22Rv1 (cell line): ENCODE data around the gene GTPBP10.

Source experiments
- H3K27ac ChIP-seq: fragments of 450-650 bp; 2 replicates; pipeline ENCODE4 v1.5.1; 2017
- ZFX ChIP-seq: fragments of 450-650 bp; IDR thresholded peaks from 2 replicates; pipeline ENCODE4 v1.6.1; 2017; ENCODE audit warnings: antibody characterized with exemption, borderline replicate concordance
- TF ChIP-seq, protein P1 (sequence below): fragments of 450-650 bp; IDR thresholded peaks from 2 replicates; pipeline ENCODE4 v1.5.1; 2017; ENCODE audit warnings: mild to moderate bottlenecking

The GTPBP10 gene

GRCh38 chr7:90383861-90384260, 37.3 kb downstream of the GTPBP10 start:
- no peak overlapping the region for H3K27ac ChIP-seq
- TF ChIP-seq, protein P1, sequence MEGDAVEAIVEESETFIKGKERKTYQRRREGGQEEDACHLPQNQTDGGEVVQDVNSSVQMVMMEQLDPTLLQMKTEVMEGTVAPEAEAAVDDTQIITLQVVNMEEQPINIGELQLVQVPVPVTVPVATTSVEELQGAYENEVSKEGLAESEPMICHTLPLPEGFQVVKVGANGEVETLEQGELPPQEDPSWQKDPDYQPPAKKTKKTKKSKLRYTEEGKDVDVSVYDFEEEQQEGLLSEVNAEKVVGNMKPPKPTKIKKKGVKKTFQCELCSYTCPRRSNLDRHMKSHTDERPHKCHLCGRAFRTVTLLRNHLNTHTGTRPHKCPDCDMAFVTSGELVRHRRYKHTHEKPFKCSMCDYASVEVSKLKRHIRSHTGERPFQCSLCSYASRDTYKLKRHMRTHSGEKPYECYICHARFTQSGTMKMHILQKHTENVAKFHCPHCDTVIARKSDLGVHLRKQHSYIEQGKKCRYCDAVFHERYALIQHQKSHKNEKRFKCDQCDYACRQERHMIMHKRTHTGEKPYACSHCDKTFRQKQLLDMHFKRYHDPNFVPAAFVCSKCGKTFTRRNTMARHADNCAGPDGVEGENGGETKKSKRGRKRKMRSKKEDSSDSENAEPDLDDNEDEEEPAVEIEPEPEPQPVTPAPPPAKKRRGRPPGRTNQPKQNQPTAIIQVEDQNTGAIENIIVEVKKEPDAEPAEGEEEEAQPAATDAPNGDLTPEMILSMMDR, result no peak
- no peak for TF ChIP-seq ZFX

DNA sequence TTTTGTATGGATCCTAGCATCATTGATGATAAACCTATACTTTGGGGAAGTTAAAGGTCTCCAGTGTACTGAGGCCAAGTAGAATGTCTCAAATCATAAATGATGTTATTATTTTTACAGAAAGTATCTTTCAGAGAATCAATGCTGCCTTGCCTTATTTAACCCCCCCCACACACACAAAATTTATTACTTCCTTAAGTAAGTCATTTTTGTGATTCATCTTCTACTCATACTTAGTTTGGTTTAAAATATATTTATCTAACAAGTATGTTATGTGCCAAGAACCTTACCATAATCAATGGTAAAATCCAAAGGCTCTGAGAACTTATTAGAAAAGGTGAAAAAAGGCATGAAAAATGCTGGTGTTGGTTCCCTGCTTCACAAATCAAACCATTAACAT, 37.9 kb downstream of the GTPBP10 start:
- TF ChIP-seq, protein P1, result no peak
- TF ChIP-seq ZFX, result no peak
- H3K27ac ChIP-seq, result no peak overlapping the region

- no peak overlapping the region for H3K27ac ChIP-seq
- TF ChIP-seq, protein P1, result no peak
- no peak for TF ChIP-seq ZFX
Measured at GRCh38 chr7:90387470-90388240, 41.1 kb downstream of the GTPBP10 start.

DNA sequence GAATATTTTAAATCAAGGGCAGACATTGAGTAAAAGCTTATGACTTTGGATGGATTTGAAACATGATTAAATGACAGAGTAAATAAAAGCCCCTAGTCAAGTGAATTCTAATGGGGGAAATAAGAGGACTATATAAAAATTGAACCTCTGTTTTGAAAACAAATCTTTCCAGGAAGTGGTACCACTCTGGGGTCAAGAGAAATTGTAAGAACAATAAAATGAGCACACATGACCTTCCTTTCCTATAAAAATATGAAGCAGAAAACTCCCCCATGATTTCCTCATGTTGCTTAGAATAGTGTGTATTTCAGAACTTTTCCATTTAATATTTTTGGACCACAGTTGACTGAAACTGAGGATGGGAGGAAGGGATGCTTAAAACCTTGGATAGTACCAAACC, 44.4 kb downstream of the GTPBP10 start:
- H3K27ac ChIP-seq, result no peak overlapping the region

DNA sequence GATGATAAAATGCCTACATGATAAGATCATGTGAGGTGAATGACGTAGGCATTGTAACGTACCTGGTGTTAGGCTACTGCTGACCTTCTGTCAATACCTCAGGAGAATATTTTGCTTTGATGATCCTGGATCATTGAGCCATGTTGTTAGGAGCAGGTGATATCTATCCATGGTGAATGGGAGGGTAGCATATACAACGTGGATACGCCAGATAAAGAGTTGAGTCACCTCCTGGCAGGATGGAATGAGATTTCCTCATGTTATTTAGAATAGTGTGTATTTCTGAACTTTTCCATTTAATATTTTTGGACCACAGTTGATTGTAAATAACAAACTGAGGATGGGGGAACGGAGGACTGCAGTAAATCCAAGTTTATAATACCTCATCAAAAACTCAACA, 45.0 kb downstream of the GTPBP10 start:
- TF ChIP-seq ZFX, result no peak
- TF ChIP-seq, protein P1, result no peak
- no peak overlapping the region for H3K27ac ChIP-seq

More for the DNA sequence above, 44.4 kb downstream of the GTPBP10 start:
- TF ChIP-seq, protein P1, result no peak
- no peak for TF ChIP-seq ZFX

GRCh38 chr7:90396420-90396819, 49.9 kb downstream of the GTPBP10 start:
- H3K27ac ChIP-seq, result no peak overlapping the region
- TF ChIP-seq ZFX, result no peak
- TF ChIP-seq, protein P1, result no peak

- TF ChIP-seq ZFX, result no peak
- TF ChIP-seq, protein P1, result no peak
- no peak overlapping the region for H3K27ac ChIP-seq
Measured at GRCh38 chr7:90401989-90402388, 55.5 kb downstream of the GTPBP10 start.
